A673 (cell line): Measurements from ENCODE around the gene MT1G. TPM values are rescaled to one million over a fixed set of nuclear protein-coding genes. Genes with fewer than 3 reads are reported as not detected.
"Not testable (repeated sequence)": the region's sequence is repeated elsewhere in the genome, so short reads cannot be mapped to it uniquely, and the experiment has no call there.

Experiments
- BruUV-seq: library from RNA; stranded (reverse); fragments of 400-500 nt; replicated peaks from 2 replicates; lab custom pipeline; 2021; lab: Mats Ljungman, UMichigan
- CTCF ChIA-PET: fragments of 300-600 bp; sonication (Branson Sonifier 250); formaldehyde crosslinking; loops from one replicate; lab custom pipeline; 2022; ENCODE audit warnings: antibody characterized with exemption; lab: Charles Lee
- POLR2A ChIA-PET: fragments of 300-600 bp; sonication (Branson Sonifier 250); formaldehyde crosslinking; loops from one replicate; lab custom pipeline; 2022; ENCODE audit warnings: antibody characterized with exemption; ENCODE audit not compliant: low non-redundant PET; lab: Charles Lee
- DNase-seq: peaks from one replicate; pipeline ENCODE4 v3.0.0-alpha.2; 2015; ENCODE audit warnings: low spot score
- H3K27ac ChIP-seq: fragments of 200-600 bp; sonication (generic); 2 replicates; pipeline ENCODE4 v1.5.1; 2016; ENCODE audit warnings: mixed run types, low read depth, mild to moderate bottlenecking, mixed read lengths, antibody characterized with exemption, low read length; ENCODE audit not compliant: poor library complexity, severe bottlenecking
- H3K27me3 ChIP-seq: fragments of 200-600 bp; sonication (generic); replicated peaks from 2 replicates; pipeline ENCODE4 v1.6.1; 2017; ENCODE audit warnings: mixed run types, low read depth, mild to moderate bottlenecking, mixed read lengths, antibody characterized with exemption, low read length; ENCODE audit not compliant: insufficient read depth, poor library complexity
- H3K36me3 ChIP-seq: fragments of 200-600 bp; sonication (generic); 2 replicates; pipeline ENCODE4 v1.6.1; 2016; ENCODE audit warnings: mixed run types, mild to moderate bottlenecking, mixed read lengths, antibody characterized with exemption, low read length; ENCODE audit not compliant: insufficient read depth, poor library complexity, severe bottlenecking
- H3K4me1 ChIP-seq: fragments of 200-600 bp; sonication (generic); 2 replicates; pipeline ENCODE4 v1.6.1; 2017; ENCODE audit warnings: mixed run types, mild to moderate bottlenecking, mixed read lengths, antibody characterized with exemption, low read length; ENCODE audit not compliant: insufficient read depth, poor library complexity, severe bottlenecking
- H3K4me3 ChIP-seq: fragments of 200-600 bp; sonication (generic); 2 replicates; pipeline ENCODE4 v1.5.1; 2016; ENCODE audit warnings: low read depth, mixed run types, mild to moderate bottlenecking, mixed read lengths, low read length; ENCODE audit not compliant: poor library complexity, severe bottlenecking
- H3K9me3 ChIP-seq: fragments of 200-600 bp; sonication (generic); 2 replicates; pipeline ENCODE4 v1.6.1; 2016; ENCODE audit warnings: mixed run types, low read depth, mild to moderate bottlenecking, mixed read lengths, antibody characterized with exemption, low read length; ENCODE audit not compliant: poor library complexity, severe bottlenecking
- CTCF ChIP-seq: fragments of 300-800, 200-600 bp; sonication (generic); conservative IDR thresholded peaks from 2 replicates; pipeline ENCODE4 v1.5.1; 2017; ENCODE audit warnings: low read depth, mild to moderate bottlenecking, antibody characterized with exemption, low read length, moderate library complexity, mixed read lengths
- EZH2 ChIP-seq: fragments of 200-600 bp; sonication (generic); IDR thresholded peaks from 2 replicates; pipeline ENCODE4 v1.6.1; 2017; ENCODE audit warnings: borderline replicate concordance, low read depth, mild to moderate bottlenecking, mixed read lengths, antibody characterized with exemption, low read length; ENCODE audit not compliant: poor library complexity, severe bottlenecking
- intact Hi-C: fragments of 100-400 bp; cut with micrococcal nuclease; formaldehyde crosslinking; loops from one replicate; pipeline ENCODE4 v1.10.0; 2022; ENCODE audit not compliant: unreplicated experiment
- total RNA-seq: library from RNA; stranded (reverse); gene quantifications from 2 replicates; pipeline ENCODE4 v1.2.3, GENCODE V29; 2021

MT1G gene
- total RNA-seq, 1 experiment from 2014 or later: 48.8 TPM

GRCh38 chr16:56677474-56677873, 9.6 kb upstream of the MT1G start:
- no peaks in the 10 kb centered on the region for H3K27me3 ChIP-seq
- no peaks in the 10 kb centered on the region for H3K9me3 ChIP-seq
- DNase-seq: no peak
- POLR2A ChIA-PET: no interaction called here
- TF ChIP-seq CTCF (no peak), EZH2 (no peak)
- CTCF ChIA-PET: no interaction called here
- no TSS peak for BruUV-seq
- no peak overlapping the region for H3K4me3 ChIP-seq
- H3K4me1 ChIP-seq: no peaks in the 10 kb centered on the region
- H3K27ac ChIP-seq: no peak overlapping the region
- intact Hi-C loops: no loop called here
- no peaks in the 10 kb centered on the region for H3K36me3 ChIP-seq

- Histone ChIP-seq H3K27ac (no peak overlapping the region), H3K36me3 (no peaks in the 10 kb centered on the region), H3K4me3 (no peak overlapping the region), H3K27me3 (no peaks in the 10 kb centered on the region), H3K9me3 (no peaks in the 10 kb centered on the region), H3K4me1 (no peaks in the 10 kb centered on the region)
- ChIA-PET POLR2A (no interaction called here), CTCF (no interaction called here)
- intact Hi-C loops: no loop called here
- BruUV-seq: no TSS peak
- DNase-seq: no peak
- TF ChIP-seq CTCF (no peak), EZH2 (no peak)
Observed at GRCh38 chr16:56675685-56676210, 7.9 kb upstream of the MT1G start.

- H3K4me3 ChIP-seq, DNase-seq, H3K36me3 ChIP-seq, H3K27me3 ChIP-seq, POLR2A ChIA-PET, H3K9me3 ChIP-seq, BruUV-seq, H3K27ac ChIP-seq, H3K4me1 ChIP-seq: not testable (repeated sequence)
- intact Hi-C loops: loop anchor here (1.0 kb wide), 1 partner anchor 28 kb away; no protein-coding TSS in a partner anchor
- CTCF ChIA-PET: interaction anchor here (1.1 kb wide), 1 partner anchor 27 kb away, joined by 7 read pairs; no protein-coding TSS in a partner anchor
Observed at GRCh38 chr16:56674570-56674969, 6.7 kb upstream of the MT1G start.

- no peak for TF ChIP-seq EZH2
- peak; percentile 56 for TF ChIP-seq CTCF
- Histone ChIP-seq H3K4me3 (no peak overlapping the region), H3K4me1 (no peaks in the 10 kb centered on the region), H3K9me3 (no peaks in the 10 kb centered on the region), H3K27me3 (peaks cover 12% of the 10 kb centered on the region), H3K27ac (no peak overlapping the region), H3K36me3 (no peaks in the 10 kb centered on the region)
- no TSS peak for BruUV-seq
- intact Hi-C loops: loop anchor here (1.0 kb wide), 1 partner anchor 28 kb away; no protein-coding TSS in a partner anchor
- no peak for DNase-seq
- POLR2A ChIA-PET: no interaction called here
- CTCF ChIA-PET: interaction anchor here (0.7 to 1.1 kb wide), 2 partner anchors 9 to 28 kb away, joined by 3 to 7 read pairs; no protein-coding TSS in a partner anchor
Observed at GRCh38 chr16:56673921-56674320, 6.1 kb upstream of the MT1G start.
